Natural killer cell (primary cell): ENCODE measurements around the gene RSPO1. TPM values are rescaled to one million over a fixed set of nuclear protein-coding genes. Genes with fewer than 3 reads are reported as not detected.

ENCODE experiments used
- ATAC-seq, 3 donors: fragments of 150-1000 bp in 2 of 3; fragments of 200-7000 bp in 1 of 3; cut with Tn5 transposase; 1 replicate in 1 of 3; 2 replicates in 2 of 3; pipeline ENCODE4 v1.10.0; 2021; ENCODE audit warnings: mild to moderate bottlenecking in 2 of 3, moderate library complexity in 2 of 3
- DNase-seq, 2 donors: peaks; one replicate each; pipeline versions ENCODE4 v3.0.0 to v3.0.0-alpha.2; 2013 to 2021; ENCODE audit warnings: mixed read lengths in 1 of 2
- H3K27ac ChIP-seq: one replicate; pipeline ENCODE4 v1.5.1; 2013; ENCODE audit warnings: mild to moderate bottlenecking, low read length
- H3K27me3 ChIP-seq: one replicate; pipeline ENCODE4 v1.6.1; 2013; ENCODE audit warnings: low read length; ENCODE audit not compliant: control insufficient read depth, insufficient read depth
- H3K36me3 ChIP-seq: one replicate; pipeline ENCODE4 v1.6.1; 2013; ENCODE audit warnings: low read length; ENCODE audit not compliant: control insufficient read depth, insufficient read depth
- H3K4me1 ChIP-seq: one replicate; pipeline ENCODE4 v1.6.1; 2013; ENCODE audit warnings: low read length; ENCODE audit not compliant: control insufficient read depth, insufficient read depth
- H3K4me3 ChIP-seq: one replicate; pipeline ENCODE4 v1.5.1; 2013; ENCODE audit warnings: low read length
- H3K9me3 ChIP-seq: one replicate; pipeline ENCODE4 v1.6.1; 2013; ENCODE audit warnings: low read length; ENCODE audit not compliant: control insufficient read depth, insufficient read depth
- H3K27ac Mint-ChIP-seq, 2 donors: one replicate each; pipeline ENCODE4 v1.8.0; 2022; ENCODE audit warnings: mild to moderate bottlenecking in 2 of 2, mixed read lengths in 2 of 2, moderate library complexity in 1 of 2
- H3K27me3 Mint-ChIP-seq, 2 donors: one replicate each; pipeline ENCODE4 v1.8.0; 2022; ENCODE audit warnings: low read depth in 2 of 2, mixed read lengths in 2 of 2
- H3K36me3 Mint-ChIP-seq: one replicate; pipeline ENCODE4 v1.8.0; 2022; ENCODE audit warnings: mixed read lengths
- H3K4me1 Mint-ChIP-seq, 2 donors: one replicate each; pipeline ENCODE4 v1.8.0; 2022; ENCODE audit warnings: mixed read lengths in 2 of 2
- H3K4me3 Mint-ChIP-seq: one replicate; pipeline ENCODE4 v1.8.0; 2022; ENCODE audit warnings: mild to moderate bottlenecking, moderate library complexity, mixed read lengths
- H3K9me3 Mint-ChIP-seq, 2 donors: one replicate each; pipeline ENCODE4 v1.8.0; 2022; ENCODE audit warnings: mixed read lengths in 2 of 2
- WGBS: methylation state at CpG from one replicate; pipeline ENCODE4 v1.1.7; 2013; ENCODE audit warnings: missing lambda C conversion rate; ENCODE audit not compliant: insufficient coverage; 5-methylcytosine and 5-hydroxymethylcytosine counted together
- intact Hi-C: fragments of 100-400 bp; cut with micrococcal nuclease; formaldehyde crosslinking; loops from one replicate; pipeline ENCODE4 v1.14.2; 2022
- total RNA-seq, 4 donors: library from RNA; stranded (reverse); fragments of 120-200 nt in 1 of 4; gene quantifications; one replicate each; pipeline versions ENCODE4 v1.2.3 to v1.2.4, GENCODE V29; 2013 to 2022
- TF ChIP-seq, protein P1 (sequence below): fragments of 200-600 bp; IDR thresholded peaks from one replicate; pipeline ENCODE4 v1.8.0; 2022; ENCODE audit warnings: antibody characterized with exemption

The RSPO1 gene
- total RNA-seq, 3 donors from 2014 or later (not counting 1 experiment from before 2014, with no cell fraction given), result not detected

DNA sequence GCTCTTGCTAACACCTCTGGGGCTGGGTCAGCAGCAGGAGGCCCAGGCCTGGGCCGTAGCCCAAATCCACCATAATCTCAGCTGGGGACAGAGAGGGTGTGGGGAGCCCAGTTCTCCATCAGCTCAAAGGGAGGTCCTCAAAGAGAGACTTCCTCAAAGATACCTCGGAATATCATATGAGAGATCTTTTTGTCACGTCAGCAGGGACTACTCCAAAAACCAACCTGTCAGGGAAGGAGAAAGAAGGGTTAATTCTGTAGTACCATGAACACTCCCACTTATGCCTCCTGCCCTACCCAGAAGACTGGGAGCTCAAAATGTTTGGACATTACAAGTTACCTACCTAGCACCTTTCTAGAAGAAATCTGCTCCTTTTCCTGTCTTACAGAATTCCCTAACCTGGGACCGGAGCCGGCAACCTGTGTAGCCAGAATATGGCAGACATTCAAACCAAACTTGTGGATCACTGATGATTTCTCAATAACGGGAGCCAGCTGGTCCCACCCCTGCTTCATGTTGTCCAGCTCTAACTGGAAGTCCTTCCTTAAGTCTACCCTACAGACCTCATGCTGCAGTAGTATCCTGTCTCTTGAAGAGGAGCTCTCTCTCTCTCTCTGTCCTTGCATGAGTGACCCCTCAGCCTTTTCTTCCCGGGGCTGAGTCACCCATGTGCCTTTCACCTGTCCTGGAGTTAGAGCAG lies 4.8 kb downstream of the RSPO1 start:
- H3K4me1 ChIP-seq, result peaks cover 6% of the 10 kb centered on the region
- H3K36me3 ChIP-seq, result no peaks in the 10 kb centered on the region
- Mint-ChIP-seq H3K4me1 (peaks cover 0 to 5% of the 10 kb centered on the region in 2 donors), H3K27ac (no peak overlapping the region), H3K27me3 (peaks cover 55 to 71% of the 10 kb centered on the region in 2 donors), H3K36me3 (no peaks in the 10 kb centered on the region), H3K9me3 (no peaks in the 10 kb centered on the region), H3K4me3 (no peak overlapping the region)
- peaks cover 20% of the 10 kb centered on the region for H3K27me3 ChIP-seq
- H3K27ac ChIP-seq, result no peak overlapping the region
- ATAC-seq (no peak), DNase-seq (no peak)
- 59% methylated on average over 6 of the region's 7 CpGs for whole genome bisulfite sequencing
- H3K4me3 ChIP-seq, result no peak overlapping the region
- TF ChIP-seq, protein P1, sequence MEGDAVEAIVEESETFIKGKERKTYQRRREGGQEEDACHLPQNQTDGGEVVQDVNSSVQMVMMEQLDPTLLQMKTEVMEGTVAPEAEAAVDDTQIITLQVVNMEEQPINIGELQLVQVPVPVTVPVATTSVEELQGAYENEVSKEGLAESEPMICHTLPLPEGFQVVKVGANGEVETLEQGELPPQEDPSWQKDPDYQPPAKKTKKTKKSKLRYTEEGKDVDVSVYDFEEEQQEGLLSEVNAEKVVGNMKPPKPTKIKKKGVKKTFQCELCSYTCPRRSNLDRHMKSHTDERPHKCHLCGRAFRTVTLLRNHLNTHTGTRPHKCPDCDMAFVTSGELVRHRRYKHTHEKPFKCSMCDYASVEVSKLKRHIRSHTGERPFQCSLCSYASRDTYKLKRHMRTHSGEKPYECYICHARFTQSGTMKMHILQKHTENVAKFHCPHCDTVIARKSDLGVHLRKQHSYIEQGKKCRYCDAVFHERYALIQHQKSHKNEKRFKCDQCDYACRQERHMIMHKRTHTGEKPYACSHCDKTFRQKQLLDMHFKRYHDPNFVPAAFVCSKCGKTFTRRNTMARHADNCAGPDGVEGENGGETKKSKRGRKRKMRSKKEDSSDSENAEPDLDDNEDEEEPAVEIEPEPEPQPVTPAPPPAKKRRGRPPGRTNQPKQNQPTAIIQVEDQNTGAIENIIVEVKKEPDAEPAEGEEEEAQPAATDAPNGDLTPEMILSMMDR, result no peak
- no peaks in the 10 kb centered on the region for H3K9me3 ChIP-seq
- intact Hi-C loops, result no loop called here

DNA sequence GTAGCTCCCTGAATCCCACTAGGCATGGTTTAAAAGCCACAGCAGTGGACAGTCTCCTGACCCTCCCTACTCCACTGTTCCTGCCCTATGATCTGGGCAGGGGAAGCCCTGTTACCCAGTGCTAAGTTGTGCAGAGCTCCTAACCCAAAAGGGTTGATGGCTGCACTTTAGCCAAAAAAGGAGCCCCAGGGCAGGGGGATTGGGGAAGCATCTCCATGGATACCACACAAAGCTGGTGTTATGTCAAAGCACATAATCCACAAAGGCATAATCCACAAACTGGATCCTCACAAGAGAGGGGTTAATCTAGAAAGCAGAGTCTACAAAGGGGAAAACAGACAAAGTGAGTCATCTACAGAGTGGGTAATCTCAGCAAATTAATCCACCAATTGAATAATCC lies 5.7 kb downstream of the RSPO1 start:
- Mint-ChIP-seq H3K27me3 (peaks cover 57 to 75% of the 10 kb centered on the region in 2 donors), H3K27ac (no peak overlapping the region), H3K4me3 (no peak overlapping the region), H3K9me3 (no peaks in the 10 kb centered on the region), H3K36me3 (no peaks in the 10 kb centered on the region), H3K4me1 (peaks cover 0 to 5% of the 10 kb centered on the region in 2 donors)
- TF ChIP-seq, protein P1, result no peak
- Histone ChIP-seq H3K36me3 (no peaks in the 10 kb centered on the region), H3K9me3 (no peaks in the 10 kb centered on the region), H3K4me1 (peaks cover under 1% of the 10 kb centered on the region), H3K27me3 (peaks cover 16% of the 10 kb centered on the region), H3K4me3 (no peak overlapping the region), H3K27ac (no peak overlapping the region)
- no peak for ATAC-seq
- DNase-seq, result no peak
- intact Hi-C loops, result no loop called here

DNA sequence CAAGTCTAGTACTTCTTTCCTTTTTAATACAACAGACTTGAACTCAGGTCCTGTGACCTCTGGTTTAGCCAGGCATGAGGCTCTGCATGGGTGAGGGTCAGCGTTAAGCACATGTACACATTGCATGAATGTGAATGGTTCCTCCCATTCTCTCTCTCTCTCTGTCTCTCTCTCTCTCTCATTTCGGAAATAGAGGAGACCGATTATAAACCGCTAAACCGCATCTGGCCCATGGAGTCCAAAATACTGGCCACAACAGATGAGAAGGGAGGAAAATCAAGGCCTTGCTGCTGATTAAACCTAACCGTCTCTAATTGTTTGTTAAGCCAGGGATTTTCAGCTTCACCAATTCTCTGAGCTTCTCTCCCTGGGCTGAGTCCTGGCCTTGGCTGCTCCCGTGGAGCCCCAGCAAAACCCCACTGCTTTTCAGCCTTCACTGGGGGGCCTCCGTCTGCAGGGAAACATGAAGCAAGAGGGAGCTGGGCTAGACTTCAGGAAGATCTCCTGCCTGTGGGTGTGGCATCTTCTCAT lies 6.6 kb downstream of the RSPO1 start:
- Mint-ChIP-seq H3K27me3 (peaks cover 50 to 74% of the 10 kb centered on the region in 2 donors), H3K4me1 (peaks cover 0 to 5% of the 10 kb centered on the region in 2 donors), H3K27ac (no peak overlapping the region), H3K36me3 (no peaks in the 10 kb centered on the region), H3K9me3 (no peaks in the 10 kb centered on the region), H3K4me3 (no peak overlapping the region)
- WGBS, result 80% methylated on average over 8 of the region's 8 CpGs
- DNase-seq (no peak), ATAC-seq (no peak)
- intact Hi-C loops, result no loop called here
- Histone ChIP-seq H3K9me3 (no peaks in the 10 kb centered on the region), H3K27me3 (peaks cover 11% of the 10 kb centered on the region), H3K4me3 (no peak overlapping the region), H3K36me3 (no peaks in the 10 kb centered on the region), H3K4me1 (no peaks in the 10 kb centered on the region), H3K27ac (no peak overlapping the region)
- TF ChIP-seq, protein P1, result no peak

DNA sequence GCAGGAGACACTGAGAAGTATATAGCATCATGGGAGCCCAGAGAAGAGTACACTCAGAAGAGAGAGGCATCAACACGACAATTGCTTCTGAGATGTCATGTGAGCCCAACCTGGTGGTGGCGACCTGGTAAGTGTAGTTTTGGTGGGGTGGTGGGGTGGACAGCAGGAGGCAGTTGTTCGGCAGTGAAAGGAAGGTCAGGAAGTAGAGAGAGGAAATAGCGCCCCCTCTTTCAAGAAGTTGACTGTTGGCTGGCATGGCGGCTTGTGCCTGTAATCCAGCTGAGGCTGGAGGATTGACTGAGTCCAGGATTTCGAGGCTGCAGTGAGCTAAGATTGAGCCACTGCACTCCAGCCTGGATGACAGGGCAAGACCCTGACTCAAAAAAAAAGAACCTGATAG lies 12.6 kb downstream of the RSPO1 start:
- no peak overlapping the region for H3K4me3 ChIP-seq
- Mint-ChIP-seq H3K27ac (no peak overlapping the region), H3K4me3 (no peak overlapping the region), H3K9me3 (no peaks in the 10 kb centered on the region), H3K27me3 (peaks cover 29 to 33% of the 10 kb centered on the region in 2 donors), H3K4me1 (no peaks in the 10 kb centered on the region), H3K36me3 (no peaks in the 10 kb centered on the region)
- H3K36me3 ChIP-seq, result no peaks in the 10 kb centered on the region
- TF ChIP-seq, protein P1, result no peak
- H3K4me1 ChIP-seq, result no peaks in the 10 kb centered on the region
- 45% methylated on average over 6 of the region's 6 CpGs for WGBS
- no peaks in the 10 kb centered on the region for H3K9me3 ChIP-seq
- intact Hi-C loops, result no loop called here
- no peak overlapping the region for H3K27ac ChIP-seq
- no peak for ATAC-seq
- no peak for DNase-seq
- H3K27me3 ChIP-seq, result no peaks in the 10 kb centered on the region
